Activated CD8-positive, alpha-beta memory T cell treated with anti-CD3 and anti-CD28 coated beads for 1 hour (primary cell): ENCODE data around the gene GUCY2C.

Experiments
- DNase-seq, 2 donors: peaks; one replicate each; pipeline ENCODE4 v3.0.0-alpha.2; 2020; ENCODE audit warnings: low read depth in 1 of 2; ENCODE audit errors: extremely low read depth in 1 of 2

The GUCY2C gene

GRCh38 chr12:14576896-14577295 lies 119.5 kb downstream of the GUCY2C start:
- no peak for DNase-seq

- no peak for DNase-seq
These were observed 120.8 kb downstream of the GUCY2C start for GRCh38 chr12:14575585-14575984.

- DNase-seq, result no peak
These were observed 123.3 kb downstream of the GUCY2C start for GRCh38 chr12:14573118-14573517.

GRCh38 chr12:14572401-14572800 lies 124.0 kb downstream of the GUCY2C start:
- no peak for DNase-seq

- DNase-seq, result no peak
These were observed 124.6 kb downstream of the GUCY2C start for GRCh38 chr12:14571779-14572178.

- DNase-seq, result no peak
These were observed 126.2 kb downstream of the GUCY2C start for GRCh38 chr12:14570231-14570630.

- DNase-seq, result no peak
These were observed 128.8 kb downstream of the GUCY2C start, which contains the start of gene PLBD1 for GRCh38 chr12:14567351-14568162. PLBD1 (minus strand) TSS chr12:14567883; CDS start chr12:14567696, 187 bp downstream.

GRCh38 chr12:14564336-14564959 lies 132.0 kb downstream of the GUCY2C start:
- DNase-seq, result no peak

- no peak for DNase-seq
These were observed 133.4 kb downstream of the GUCY2C start for GRCh38 chr12:14563046-14563445.
